Activated T-helper 17 cell treated with anti-CD3 and anti-CD28 coated beads, Interleukin-2, amount 50 U/mL, for 72 hours (primary cell): ENCODE measurements around the gene ALKBH2. TPM values are rescaled to one million over a fixed set of nuclear protein-coding genes. Genes with fewer than 3 reads are reported as not detected.
"Not testable (repeated sequence)": the region's sequence is repeated elsewhere in the genome, so short reads cannot be mapped to it uniquely, and the experiment has no call there.

Source experiments
- ATAC-seq: fragments of 150-1000 bp; cut with Tn5 transposase; replicated peaks from 2 replicates; pipeline ENCODE4 v1.10.0; 2021; ENCODE audit warnings: mild to moderate bottlenecking, moderate library complexity
- H3K27ac Mint-ChIP-seq: one replicate; pipeline ENCODE4 v1.8.0; 2022; ENCODE audit warnings: mixed read lengths
- H3K27me3 Mint-ChIP-seq: one replicate; pipeline ENCODE4 v1.8.0; 2022; ENCODE audit warnings: mixed read lengths
- H3K36me3 Mint-ChIP-seq: one replicate; pipeline ENCODE4 v1.8.0; 2022; ENCODE audit warnings: low read depth, mild to moderate bottlenecking, mixed read lengths
- H3K4me1 Mint-ChIP-seq: one replicate; pipeline ENCODE4 v1.8.0; 2022; ENCODE audit warnings: mixed read lengths
- H3K4me3 Mint-ChIP-seq: one replicate; pipeline ENCODE4 v1.8.0; 2022; ENCODE audit warnings: mild to moderate bottlenecking, mixed read lengths
- H3K9me3 Mint-ChIP-seq: one replicate; pipeline ENCODE4 v1.8.0; 2022; ENCODE audit warnings: mixed read lengths
- total RNA-seq, 2 donors: library from RNA; stranded (reverse); gene quantifications; one replicate each; pipeline ENCODE4 v1.2.3, GENCODE V29; 2022

Gene ALKBH2
- total RNA-seq, 2 donors from 2014 or later, result 16.2 to 25.9 TPM

GRCh38 chr12:109065853-109066193, 27.4 kb downstream of the ALKBH2 start:
- no peak overlapping the region for H3K27ac Mint-ChIP-seq

DNA sequence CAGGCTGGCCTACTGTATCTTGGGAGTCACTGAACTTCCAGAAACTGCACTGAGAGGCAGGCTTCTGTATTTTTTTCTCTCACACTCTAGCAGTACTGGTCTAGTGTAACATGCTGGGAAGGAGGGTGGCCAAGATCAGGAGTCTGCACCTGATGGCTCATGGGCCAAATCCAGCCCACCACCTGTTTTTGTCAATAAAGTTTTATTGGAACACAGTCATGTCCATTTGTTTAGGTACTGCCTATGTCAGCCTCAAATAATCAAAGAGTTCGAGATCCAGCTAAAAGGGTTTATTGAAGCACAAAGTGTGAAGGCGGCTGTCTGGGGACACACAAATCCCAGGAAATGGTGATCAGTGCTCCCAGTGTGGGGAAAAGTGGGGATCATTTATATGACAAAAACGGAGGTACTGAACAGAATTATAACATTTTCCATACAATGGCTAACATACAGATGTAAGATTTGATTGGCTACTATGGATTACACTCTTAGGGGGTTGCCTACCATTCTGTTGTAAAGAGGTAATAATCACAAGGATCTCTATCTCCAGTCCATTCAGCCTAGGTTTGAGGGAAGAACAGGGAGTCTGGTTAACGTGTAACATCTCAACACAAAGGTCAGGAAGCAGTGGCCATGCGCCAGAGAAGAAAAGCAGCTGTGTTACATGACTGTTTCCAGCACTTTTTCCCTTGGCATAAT, 28.0 kb downstream of the ALKBH2 start:
- Mint-ChIP-seq H3K36me3 (peaks cover 33% of the 10 kb centered on the region), H3K9me3 (no peaks in the 10 kb centered on the region), H3K4me3 (no peak overlapping the region), H3K27me3 (no peaks in the 10 kb centered on the region), H3K27ac (no peak overlapping the region), H3K4me1 (peaks cover 7% of the 10 kb centered on the region)
- no peak for ATAC-seq

More at GRCh38 chr12:109065853-109066193, 27.4 kb downstream of the ALKBH2 start:
- Mint-ChIP-seq H3K36me3 (peaks cover 36% of the 10 kb centered on the region), H3K9me3 (no peaks in the 10 kb centered on the region), H3K4me1 (peaks cover 7% of the 10 kb centered on the region), H3K4me3 (no peak overlapping the region), H3K27me3 (no peaks in the 10 kb centered on the region)
- ATAC-seq, result no peak

DNA sequence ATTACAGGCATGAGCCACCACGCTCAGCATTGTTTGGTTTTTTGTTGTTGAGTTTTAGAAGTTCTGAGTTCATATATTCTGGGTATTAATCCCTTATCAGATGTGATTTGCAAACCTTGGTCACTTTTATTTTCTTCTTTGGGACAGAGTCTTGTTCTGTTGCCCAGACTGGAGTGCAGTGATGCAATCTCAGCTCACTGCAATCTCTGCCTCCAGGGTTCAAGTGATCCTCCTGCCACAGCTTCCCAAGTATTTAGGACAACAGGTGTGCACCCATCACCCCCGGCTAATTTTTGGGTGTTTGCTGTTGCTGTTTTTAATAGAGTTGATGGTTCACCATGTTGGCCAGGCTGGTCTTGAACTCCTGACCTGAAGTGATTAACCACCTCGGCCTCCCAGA, 29.1 kb downstream of the ALKBH2 start:
- ATAC-seq, result no peak
- H3K9me3 Mint-ChIP-seq, result no peaks in the 10 kb centered on the region
- no peak overlapping the region for H3K4me3 Mint-ChIP-seq
- no peaks in the 10 kb centered on the region for H3K27me3 Mint-ChIP-seq
- no peak overlapping the region for H3K27ac Mint-ChIP-seq
- H3K36me3 Mint-ChIP-seq, result peaks cover 30% of the 10 kb centered on the region
- H3K4me1 Mint-ChIP-seq, result peaks cover 7% of the 10 kb centered on the region

DNA sequence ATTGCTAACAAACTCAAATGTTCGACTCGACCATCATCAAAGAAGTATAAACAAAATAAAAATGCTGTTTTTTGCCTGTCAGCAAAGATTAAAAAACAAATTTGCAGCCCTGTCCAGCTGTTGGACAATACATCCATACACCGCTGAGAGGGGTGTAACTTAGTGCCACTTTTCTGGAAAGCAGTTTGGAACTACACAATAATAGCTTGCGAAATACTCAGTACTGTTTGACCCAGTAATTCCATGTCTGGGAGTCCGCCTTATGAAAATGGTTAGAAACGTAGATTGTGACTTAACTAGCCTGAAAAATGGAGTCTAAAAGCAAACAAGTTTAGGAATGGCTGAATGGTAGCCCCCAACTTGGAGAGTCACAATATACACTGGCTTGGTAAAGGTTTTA, 34.5 kb downstream of the ALKBH2 start:
- no peak for ATAC-seq
- no peaks in the 10 kb centered on the region for H3K27me3 Mint-ChIP-seq
- H3K27ac Mint-ChIP-seq, result no peak overlapping the region
- H3K36me3 Mint-ChIP-seq, result peaks cover 30% of the 10 kb centered on the region
- no peak overlapping the region for H3K4me3 Mint-ChIP-seq
- no peaks in the 10 kb centered on the region for H3K9me3 Mint-ChIP-seq
- H3K4me1 Mint-ChIP-seq, result peaks cover 9% of the 10 kb centered on the region

- Mint-ChIP-seq H3K9me3 (no peaks in the 10 kb centered on the region), H3K27me3 (no peaks in the 10 kb centered on the region), H3K4me1 (peaks cover 6% of the 10 kb centered on the region), H3K4me3 (no peak overlapping the region), H3K27ac (no peak overlapping the region), H3K36me3 (peaks cover 30% of the 10 kb centered on the region)
- ATAC-seq, result no peak
These were observed 35.9 kb downstream of the ALKBH2 start for GRCh38 chr12:109057376-109057775.

GRCh38 chr12:109056891-109057290, 36.4 kb downstream of the ALKBH2 start:
- peaks cover 35% of the 10 kb centered on the region for H3K36me3 Mint-ChIP-seq
- no peaks in the 10 kb centered on the region for H3K27me3 Mint-ChIP-seq
- no peak overlapping the region for H3K27ac Mint-ChIP-seq
- peaks cover 5% of the 10 kb centered on the region for H3K4me1 Mint-ChIP-seq
- no peak overlapping the region for H3K4me3 Mint-ChIP-seq
- no peak for ATAC-seq
- no peaks in the 10 kb centered on the region for H3K9me3 Mint-ChIP-seq

GRCh38 chr12:109054520-109054919, 38.8 kb downstream of the ALKBH2 start:
- Mint-ChIP-seq H3K27ac (peak overlapping the region; percentile 83), H3K4me1 (peaks cover 5% of the 10 kb centered on the region)
- no peak for ATAC-seq

DNA sequence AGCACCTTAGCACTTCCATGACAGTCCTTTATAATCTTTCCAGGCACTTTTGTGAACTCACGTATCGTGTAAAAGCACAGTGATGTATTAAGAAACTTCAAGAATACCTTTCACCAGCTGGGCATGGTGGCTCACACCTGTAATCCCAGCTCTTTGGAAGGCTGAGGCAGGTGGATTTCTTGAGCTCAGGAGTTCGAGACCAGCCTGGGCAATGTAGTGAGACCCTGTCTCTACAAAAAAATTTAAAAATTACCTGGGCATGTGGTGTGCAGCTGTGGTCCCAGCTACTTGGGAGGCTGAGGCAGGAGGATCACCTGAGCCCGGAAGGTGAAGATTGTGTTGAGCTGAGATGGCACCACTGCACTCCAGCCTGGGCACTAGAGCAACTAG, 39.2 kb downstream of the ALKBH2 start:
- ATAC-seq, result peak; percentile 8
- not testable (repeated sequence) for H3K4me1 Mint-ChIP-seq, H3K27me3 Mint-ChIP-seq, H3K9me3 Mint-ChIP-seq
- Mint-ChIP-seq H3K36me3 (peaks cover 25% of the 10 kb centered on the region), H3K27ac (peak overlapping the region; percentile 83), H3K4me3 (peak overlapping the region; percentile 82)

More at GRCh38 chr12:109054520-109054919, 38.8 kb downstream of the ALKBH2 start:
- Mint-ChIP-seq H3K36me3 (peaks cover 26% of the 10 kb centered on the region), H3K27me3 (no peaks in the 10 kb centered on the region), H3K9me3 (no peaks in the 10 kb centered on the region), H3K4me3 (peak overlapping the region; percentile 82)

GRCh38 chr12:109053382-109054123, 39.7 kb downstream of the ALKBH2 start:
- ATAC-seq, result peak; percentile 89
- Mint-ChIP-seq H3K4me1 (peaks cover 5% of the 10 kb centered on the region), H3K36me3 (peaks cover 21% of the 10 kb centered on the region), H3K27ac (peak overlapping the region; percentile 83), H3K4me3 (peak overlapping the region; percentile 82), H3K27me3 (no peaks in the 10 kb centered on the region), H3K9me3 (no peaks in the 10 kb centered on the region)

GRCh38 chr12:109052414-109053323, 40.6 kb downstream of the ALKBH2 start, which contains the start of gene USP30:
Gene USP30, plus strand, starts transcription at chr12:109052576. Its CDS starts 103 bp downstream, at chr12:109052679.
- peak within 1 kb of the TSS; percentile 83 for H3K27ac Mint-ChIP-seq
- H3K4me3 Mint-ChIP-seq, result peak within 1 kb of the TSS; percentile 82
- peaks cover 12% of the 10 kb centered on the region for H3K36me3 Mint-ChIP-seq
- no peaks in the 10 kb centered on the region for H3K27me3 Mint-ChIP-seq
- peaks cover 5% of the 10 kb centered on the region for H3K4me1 Mint-ChIP-seq
- ATAC-seq, result peak; percentile 65
- H3K9me3 Mint-ChIP-seq, result no peaks in the 10 kb centered on the region

- Mint-ChIP-seq H3K36me3 (peaks cover 6% of the 10 kb centered on the region), H3K4me1 (peaks cover 5% of the 10 kb centered on the region), H3K27me3 (no peaks in the 10 kb centered on the region), H3K9me3 (no peaks in the 10 kb centered on the region), H3K27ac (peak overlapping the region; percentile 83), H3K4me3 (peak overlapping the region; percentile 82)
- ATAC-seq, result no peak
These were observed 41.2 kb downstream of the ALKBH2 start for GRCh38 chr12:109052097-109052413.

DNA sequence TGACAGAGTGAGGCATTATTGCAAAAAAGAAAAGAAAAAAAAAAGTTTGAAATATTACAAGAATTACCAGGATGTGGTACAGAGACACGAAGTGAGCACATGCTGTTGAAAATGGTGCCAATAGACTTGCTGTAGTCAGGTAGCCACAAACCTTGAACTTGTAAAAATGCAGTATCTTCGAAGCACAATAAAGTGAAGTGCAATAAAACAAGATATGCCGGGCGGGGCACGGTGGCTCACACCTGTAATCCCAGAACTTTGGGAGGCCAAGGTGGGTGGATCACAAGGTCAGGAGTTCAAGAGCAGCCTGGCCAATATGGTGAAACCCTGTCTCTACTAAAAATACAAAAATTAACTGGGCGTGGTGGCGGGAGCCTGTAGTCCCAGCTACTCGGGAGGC, 43.5 kb downstream of the ALKBH2 start:
- not testable (repeated sequence) for H3K4me3 Mint-ChIP-seq, H3K4me1 Mint-ChIP-seq, H3K27ac Mint-ChIP-seq, H3K36me3 Mint-ChIP-seq, ATAC-seq, H3K27me3 Mint-ChIP-seq, H3K9me3 Mint-ChIP-seq

- H3K9me3 Mint-ChIP-seq, H3K4me1 Mint-ChIP-seq, H3K4me3 Mint-ChIP-seq, H3K27me3 Mint-ChIP-seq, H3K36me3 Mint-ChIP-seq, ATAC-seq: not testable (repeated sequence)
- H3K27ac Mint-ChIP-seq, result peak overlapping the region; percentile 59
These were observed 44.6 kb downstream of the ALKBH2 start for GRCh38 chr12:109048706-109049105.

DNA sequence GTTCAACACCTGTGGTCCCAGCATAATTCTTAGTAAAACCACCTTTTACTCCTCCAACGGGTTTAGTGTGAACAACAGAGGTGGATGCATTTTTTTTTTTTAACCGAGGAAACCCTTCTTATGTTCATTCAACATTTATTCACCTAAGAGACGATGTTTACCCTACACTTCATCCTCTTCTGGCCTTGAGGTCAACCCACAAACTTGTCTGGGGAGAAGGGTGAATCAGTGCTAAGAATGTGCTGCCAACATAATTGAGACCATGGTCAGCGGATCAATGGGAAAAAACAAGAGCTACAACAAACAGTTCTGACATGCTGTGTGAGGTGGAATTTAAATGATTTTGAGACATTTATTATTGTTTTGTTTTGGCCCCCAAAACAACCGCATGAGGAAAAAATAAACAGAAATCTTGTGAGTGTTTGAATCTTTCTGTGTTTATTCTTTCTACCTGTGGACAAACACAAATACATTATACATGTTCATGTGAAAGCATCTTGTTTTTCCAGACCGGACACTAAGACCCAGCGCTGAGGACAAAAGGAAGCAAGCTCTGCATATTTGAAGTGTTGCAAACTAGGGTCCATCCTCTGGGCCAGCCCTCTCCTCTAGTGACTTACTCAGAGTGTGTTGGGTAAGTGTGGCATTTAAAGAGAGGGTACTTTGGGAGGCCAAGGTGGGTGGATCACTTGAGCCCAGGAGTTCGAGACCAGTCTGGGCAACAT, 46.0 kb downstream of the ALKBH2 start:
- no peak for ATAC-seq
- no peaks in the 10 kb centered on the region for H3K4me1 Mint-ChIP-seq
- no peak overlapping the region for H3K27ac Mint-ChIP-seq
- no peaks in the 10 kb centered on the region for H3K9me3 Mint-ChIP-seq
- no peak overlapping the region for H3K4me3 Mint-ChIP-seq
- peaks cover 4% of the 10 kb centered on the region for H3K36me3 Mint-ChIP-seq
- H3K27me3 Mint-ChIP-seq, result peaks cover 12% of the 10 kb centered on the region
